Measurements from ENCODE around the gene TMEM63A. TPM values are rescaled to one million over a fixed set of nuclear protein-coding genes. Genes with fewer than 3 reads are reported as not detected.

The TMEM63A gene
- total and polyA plus RNA-seq, 2 of the 13 experiments (the other 11 are each of a cell fraction or from before 2014, with no cell fraction given) = 23.9 to 53.3 TPM

GRCh38 chr1:225890346-225891228, 8.4 kb upstream of the TMEM63A start (continued):
- TF ChIP-seq POGK (CRISPR knock-in tag; conservative IDR thresholded peaks at IDR 0.05) (no peak), LRRFIP1 (CRISPR knock-in tag; conservative IDR thresholded peaks at IDR 0.05) (no peak), TMF1 (CRISPR knock-in tag; IDR thresholded peaks at IDR 0.05; ENCODE audit: low read depth) (no peak), ZNF770 (CRISPR knock-in tag; IDR thresholded peaks at IDR 0.05) (no peak), KDM5A (IDR thresholded peaks at IDR 0.05; ENCODE audit: borderline replicate concordance, low read length) (no peak), CCAR2 (optimal IDR thresholded peaks at IDR 0.05; ENCODE audit: low read depth, low read length) (no peak), IKZF1 (IDR thresholded peaks at IDR 0.05) (no peak), ZNF225 (CRISPR knock-in tag; IDR thresholded peaks at IDR 0.05) (no peak), ZNF329 (CRISPR knock-in tag; IDR thresholded peaks at IDR 0.05; ENCODE audit: low read depth) (no peak), ZNF546 (CRISPR knock-in tag; conservative IDR thresholded peaks at IDR 0.05) (no peak), FOXP1 (IDR thresholded peaks at IDR 0.05) (no peak), FOXP1 (CRISPR knock-in tag; IDR thresholded peaks at IDR 0.05) (peak; percentile 47; the same call in 1 of the 2 replicates), MYNN (CRISPR knock-in tag; IDR thresholded peaks at IDR 0.05; ENCODE audit: low read depth) (no peak), ZNF510 (CRISPR knock-in tag; IDR thresholded peaks at IDR 0.05; ENCODE audit: low read depth) (no peak), MYC (CRISPR knock-in tag; IDR thresholded peaks at IDR 0.05; ENCODE audit: borderline replicate concordance) (peak; percentile 39; the same call in 1 of the 2 replicates), GATAD2A (CRISPR knock-in tag; IDR thresholded peaks at IDR 0.05) (peak; percentile 73), ZNF484 (CRISPR knock-in tag; IDR thresholded peaks at IDR 0.05; ENCODE audit: borderline replicate concordance, low read depth) (no peak), GTF2F1 (IDR thresholded peaks at IDR 0.05; ENCODE audit: low read length) (no peak), ZNF468 (CRISPR knock-in tag; IDR thresholded peaks at IDR 0.05) (no peak), ZNF430 (CRISPR knock-in tag; IDR thresholded peaks at IDR 0.05) (no peak), SOX13 (IDR thresholded peaks at IDR 0.05) (no peak), SOX13 (CRISPR knock-in tag; conservative IDR thresholded peaks at IDR 0.05 in 1 of 2, IDR thresholded peaks at IDR 0.05 in 1 of 2) (peak in 1 of 2 experiments; percentile 43; a peak in 1 of 4 replicates), NRL (CRISPR knock-in tag; IDR thresholded peaks at IDR 0.05; ENCODE audit: borderline replicate concordance) (0 out of 2 replicates have a peak, but pooled peaks have one; percentile 23), ZNF570 (CRISPR knock-in tag; IDR thresholded peaks at IDR 0.05; ENCODE audit: borderline replicate concordance) (no peak), ZNF556 (CRISPR knock-in tag; IDR thresholded peaks at IDR 0.05; ENCODE audit: borderline replicate concordance) (peak; percentile 9; the same call in 1 of the 2 replicates)

Data from HepG2 (cell line).